ENCODE data around the gene GYS1. TPM values are rescaled to one million over a fixed set of nuclear protein-coding genes. Genes with fewer than 3 reads are reported as not detected.

GYS1 gene
- total RNA-seq, 1 donor from 2014 or later = 17.7 TPM

GRCh38 chr19:48967346-48968178 lies 25.5 kb downstream of the GYS1 start:
- Mint-ChIP-seq H3K27ac (no peak overlapping the region), H3K9me3 (no peaks in the 10 kb centered on the region), H3K27me3 (ENCODE audit: insufficient read depth, low read depth) (peaks cover 20% of the 10 kb centered on the region), H3K36me3 (peaks cover 20% of the 10 kb centered on the region), H3K4me1 (peaks cover 42% of the 10 kb centered on the region), H3K4me3 (peak overlapping the region; percentile 95)
- peaks cover 10% of the 10 kb centered on the region for H4K20me1 ChIP-seq (ENCODE audit: low read depth)
- H3K27me3 ChIP-seq = no peaks in the 10 kb centered on the region
- peak overlapping the region; percentile 24 for H3K27ac ChIP-seq
- no peaks in the 10 kb centered on the region for H3K9me3 ChIP-seq (ENCODE audit: low read depth)
- TF ChIP-seq EZH2 (IDR thresholded peaks at IDR 0.05) (no peak), CTCF (IDR thresholded peaks at IDR 0.05) (no peak), EZH2phosphoT487 (IDR thresholded peaks at IDR 0.05) (no peak)
- no peak overlapping the region for H3K4me3 ChIP-seq
- H3K4me2 ChIP-seq = no peak overlapping the region
- H3K79me2 ChIP-seq (ENCODE audit: low read depth) = peaks cover 18% of the 10 kb centered on the region
- no peak overlapping the region for H3K9ac ChIP-seq
- peaks cover 7% of the 10 kb centered on the region for H3K36me3 ChIP-seq
- peaks cover 25% of the 10 kb centered on the region for H3K4me1 ChIP-seq
- no peak for DNase-seq (ENCODE audit: low spot score)
- H3F3A ChIP-seq (ENCODE audit: low read depth) = peaks cover 52% of the 10 kb centered on the region
- H2AFZ ChIP-seq (replicated peaks) = no peak overlapping the region

DNA sequence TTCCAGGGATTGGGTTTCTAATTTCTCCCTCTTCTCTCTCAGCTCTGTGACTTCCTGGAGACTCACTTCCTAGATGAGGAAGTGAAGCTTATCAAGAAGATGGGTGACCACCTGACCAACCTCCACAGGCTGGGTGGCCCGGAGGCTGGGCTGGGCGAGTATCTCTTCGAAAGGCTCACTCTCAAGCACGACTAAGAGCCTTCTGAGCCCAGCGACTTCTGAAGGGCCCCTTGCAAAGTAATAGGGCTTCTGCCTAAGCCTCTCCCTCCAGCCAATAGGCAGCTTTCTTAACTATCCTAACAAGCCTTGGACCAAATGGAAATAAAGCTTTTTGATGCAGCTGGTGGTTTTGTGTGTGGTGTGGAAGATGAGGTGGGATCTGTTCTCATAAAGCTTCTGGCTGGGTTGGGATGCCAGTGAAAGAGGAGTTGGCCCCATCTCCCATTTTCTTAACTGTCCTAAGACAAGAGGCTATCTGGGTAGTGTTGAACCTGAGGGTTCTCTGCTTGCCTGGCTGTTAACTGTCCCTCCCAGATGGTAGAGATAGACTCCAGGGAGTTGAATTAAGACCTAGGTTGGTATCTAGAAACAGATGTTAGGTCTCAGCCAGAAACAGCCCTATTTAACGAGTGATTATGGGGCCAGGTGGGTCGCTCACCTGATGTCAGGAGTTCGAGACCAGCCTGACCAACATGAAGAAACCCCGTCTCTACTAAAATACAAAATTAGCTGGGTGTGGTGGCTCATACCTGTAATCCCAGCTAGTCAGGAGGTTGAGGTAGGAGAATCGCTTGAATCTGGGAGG lies 26.4 kb downstream of the GYS1 start:
- Histone ChIP-seq H3K36me3 (peaks cover 7% of the 10 kb centered on the region), H2AFZ (replicated peaks) (no peak overlapping the region), H4K20me1 (ENCODE audit: low read depth) (peaks cover 10% of the 10 kb centered on the region), H3K79me2 (ENCODE audit: low read depth) (peaks cover 18% of the 10 kb centered on the region), H3K9ac (no peak overlapping the region), H3K4me3 (peak overlapping the region; percentile 82), H3K9me3 (ENCODE audit: low read depth) (no peaks in the 10 kb centered on the region), H3K27me3 (no peaks in the 10 kb centered on the region), H3K4me2 (peak overlapping the region; percentile 87), H3K4me1 (peaks cover 25% of the 10 kb centered on the region), H3F3A (ENCODE audit: low read depth) (peaks cover 57% of the 10 kb centered on the region), H3K27ac (no peak overlapping the region)
- Mint-ChIP-seq H3K27ac (peak overlapping the region; percentile 37), H3K27me3 (ENCODE audit: insufficient read depth, low read depth) (peaks cover 20% of the 10 kb centered on the region), H3K36me3 (peaks cover 20% of the 10 kb centered on the region), H3K9me3 (no peaks in the 10 kb centered on the region), H3K4me3 (peak overlapping the region; percentile 95), H3K4me1 (peaks cover 44% of the 10 kb centered on the region)
- peak; percentile 79 for DNase-seq (ENCODE audit: low spot score)
- TF ChIP-seq CTCF (IDR thresholded peaks at IDR 0.05) (no peak), EZH2 (IDR thresholded peaks at IDR 0.05) (no peak), EZH2phosphoT487 (IDR thresholded peaks at IDR 0.05) (no peak)

DNA sequence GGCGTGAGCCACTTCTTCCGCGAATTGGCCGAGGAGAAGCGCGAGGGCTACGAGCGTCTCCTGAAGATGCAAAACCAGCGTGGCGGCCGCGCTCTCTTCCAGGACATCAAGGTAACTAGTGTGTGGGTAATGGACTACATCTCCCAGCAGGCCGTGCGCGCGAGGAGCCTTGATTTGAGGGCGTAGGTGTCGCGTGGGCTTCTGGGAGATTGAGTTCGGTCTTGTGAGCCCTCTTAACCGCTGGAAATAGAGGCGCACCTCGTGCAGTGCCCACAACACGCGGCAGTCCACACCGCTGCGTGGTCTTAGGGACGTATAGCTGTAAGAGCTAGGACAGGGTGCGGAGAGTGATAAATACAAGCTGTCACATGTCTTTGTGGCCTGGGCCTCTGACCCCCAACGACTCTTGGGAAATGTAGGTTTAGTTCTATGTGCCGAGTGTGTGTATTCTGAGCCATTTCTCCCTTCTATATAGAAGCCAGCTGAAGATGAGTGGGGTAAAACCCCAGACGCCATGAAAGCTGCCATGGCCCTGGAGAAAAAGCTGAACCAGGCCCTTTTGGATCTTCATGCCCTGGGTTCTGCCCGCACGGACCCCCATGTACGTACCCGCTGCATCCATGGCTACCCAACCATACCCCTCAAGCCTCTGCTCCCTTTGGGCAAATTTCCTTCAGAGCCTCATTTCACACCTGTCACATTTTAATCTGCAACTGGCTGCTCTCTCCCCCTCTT lies 27.1 kb downstream of the GYS1 start:
- peaks cover 25% of the 10 kb centered on the region for H3K4me1 ChIP-seq
- Mint-ChIP-seq H3K4me3 (peak overlapping the region; percentile 95), H3K27ac (peak overlapping the region; percentile 43), H3K36me3 (peaks cover 17% of the 10 kb centered on the region), H3K9me3 (no peaks in the 10 kb centered on the region), H3K4me1 (peaks cover 47% of the 10 kb centered on the region), H3K27me3 (ENCODE audit: insufficient read depth, low read depth) (peaks cover 23% of the 10 kb centered on the region)
- peak overlapping the region; percentile 56 for H3K9ac ChIP-seq
- H4K20me1 ChIP-seq (ENCODE audit: low read depth) = peaks cover 10% of the 10 kb centered on the region
- H3K27me3 ChIP-seq = no peaks in the 10 kb centered on the region
- H3K36me3 ChIP-seq = peaks cover 7% of the 10 kb centered on the region
- H3K9me3 ChIP-seq (ENCODE audit: low read depth) = no peaks in the 10 kb centered on the region
- peaks cover 18% of the 10 kb centered on the region for H3K79me2 ChIP-seq (ENCODE audit: low read depth)
- peak; percentile 95 for DNase-seq (ENCODE audit: low spot score)
- TF ChIP-seq EZH2 (IDR thresholded peaks at IDR 0.05) (no peak), CTCF (IDR thresholded peaks at IDR 0.05) (no peak), EZH2phosphoT487 (IDR thresholded peaks at IDR 0.05) (no peak)
- peaks cover 57% of the 10 kb centered on the region for H3F3A ChIP-seq (ENCODE audit: low read depth)
- H2AFZ ChIP-seq (replicated peaks) = no peak overlapping the region
- peak overlapping the region; percentile 82 for H3K4me3 ChIP-seq
- peak overlapping the region; percentile 87 for H3K4me2 ChIP-seq
- no peak overlapping the region for H3K27ac ChIP-seq

Measured in neural progenitor cell (in vitro differentiated cells).